GM12801 (cell line): ENCODE measurements around the gene NXNL2.

Source experiments
- TF ChIP-seq, protein P1 (sequence below): IDR thresholded peaks from one replicate; pipeline ENCODE4 v1.5.1; 2011; ENCODE audit warnings: control low read depth; ENCODE audit not compliant: insufficient read length; ENCODE audit errors: extremely low read depth

Gene NXNL2

DNA sequence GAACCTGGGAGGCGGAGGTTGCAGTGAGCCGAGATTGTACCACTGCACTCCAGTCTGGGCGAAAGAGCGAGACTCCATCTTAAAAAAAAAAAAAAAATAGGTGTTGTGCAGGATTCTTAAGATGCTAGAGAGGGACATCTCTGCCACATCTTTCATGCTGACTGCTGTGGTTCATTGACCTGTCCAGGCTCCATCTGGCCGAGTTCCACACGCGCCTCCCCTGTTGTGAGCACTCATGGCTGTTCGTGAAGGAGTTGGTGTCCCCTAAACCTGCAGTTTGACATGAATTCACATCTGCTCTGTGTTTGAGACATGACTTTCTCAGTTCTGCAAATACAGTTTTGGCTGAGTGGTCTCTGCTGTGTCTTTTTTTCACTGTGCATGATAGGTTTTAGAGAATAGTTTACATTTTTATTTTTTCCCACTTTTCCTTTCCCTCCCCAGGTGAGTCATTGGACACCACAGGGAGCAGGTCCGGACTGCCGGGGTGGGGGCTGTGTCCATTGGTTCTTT is 5.3 kb downstream of the NXNL2 start:
- TF ChIP-seq, protein P1, sequence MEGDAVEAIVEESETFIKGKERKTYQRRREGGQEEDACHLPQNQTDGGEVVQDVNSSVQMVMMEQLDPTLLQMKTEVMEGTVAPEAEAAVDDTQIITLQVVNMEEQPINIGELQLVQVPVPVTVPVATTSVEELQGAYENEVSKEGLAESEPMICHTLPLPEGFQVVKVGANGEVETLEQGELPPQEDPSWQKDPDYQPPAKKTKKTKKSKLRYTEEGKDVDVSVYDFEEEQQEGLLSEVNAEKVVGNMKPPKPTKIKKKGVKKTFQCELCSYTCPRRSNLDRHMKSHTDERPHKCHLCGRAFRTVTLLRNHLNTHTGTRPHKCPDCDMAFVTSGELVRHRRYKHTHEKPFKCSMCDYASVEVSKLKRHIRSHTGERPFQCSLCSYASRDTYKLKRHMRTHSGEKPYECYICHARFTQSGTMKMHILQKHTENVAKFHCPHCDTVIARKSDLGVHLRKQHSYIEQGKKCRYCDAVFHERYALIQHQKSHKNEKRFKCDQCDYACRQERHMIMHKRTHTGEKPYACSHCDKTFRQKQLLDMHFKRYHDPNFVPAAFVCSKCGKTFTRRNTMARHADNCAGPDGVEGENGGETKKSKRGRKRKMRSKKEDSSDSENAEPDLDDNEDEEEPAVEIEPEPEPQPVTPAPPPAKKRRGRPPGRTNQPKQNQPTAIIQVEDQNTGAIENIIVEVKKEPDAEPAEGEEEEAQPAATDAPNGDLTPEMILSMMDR, result no peak

DNA sequence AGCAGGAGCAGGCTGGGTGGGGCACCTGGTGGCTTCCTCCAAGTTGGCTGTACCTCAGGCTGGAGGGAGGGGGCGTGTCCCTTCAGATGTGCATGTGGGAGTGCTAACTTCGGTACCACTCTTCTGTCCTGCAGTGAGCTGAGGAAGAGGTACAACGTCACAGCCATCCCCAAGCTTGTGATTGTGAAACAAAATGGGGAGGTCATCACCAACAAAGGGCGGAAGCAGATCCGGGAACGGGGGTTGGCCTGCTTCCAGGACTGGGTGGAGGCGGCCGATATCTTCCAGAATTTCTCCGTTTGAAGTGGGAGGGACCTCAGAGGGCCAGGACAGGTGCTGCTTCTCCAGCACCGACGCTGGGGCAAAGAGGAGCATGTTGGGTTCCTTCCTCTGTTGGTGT is 9.3 kb downstream of the NXNL2 start:
- TF ChIP-seq, protein P1, result no peak

DNA sequence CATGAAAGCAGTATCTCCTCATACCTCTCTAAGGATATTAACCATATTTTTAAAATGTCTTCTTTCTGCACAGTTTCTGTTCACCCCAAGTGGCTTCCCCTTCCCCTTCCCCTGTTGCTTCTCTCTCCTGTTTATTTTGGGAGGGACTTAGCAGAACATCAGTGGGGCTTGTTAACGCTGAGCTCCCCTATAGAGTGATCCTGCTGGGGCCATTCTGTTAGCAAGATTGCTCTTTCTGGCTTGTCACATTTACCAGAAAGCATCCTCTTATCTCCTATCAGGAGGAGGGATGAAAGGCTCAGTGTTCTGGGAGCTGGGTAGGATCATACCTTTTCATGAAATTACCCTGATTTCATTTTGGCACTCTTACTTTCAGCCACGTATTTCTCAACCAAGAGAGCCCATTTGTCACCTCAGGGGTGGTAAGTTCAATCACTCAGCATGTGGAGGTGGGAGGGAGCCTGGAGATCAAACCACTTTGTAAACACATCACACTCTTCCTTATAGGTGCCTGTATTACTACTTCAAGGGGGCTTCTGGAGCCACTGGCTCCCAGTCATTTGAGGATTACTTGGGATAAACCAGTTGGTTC is 16.7 kb downstream of the NXNL2 start:
- TF ChIP-seq, protein P1, result no peak

DNA sequence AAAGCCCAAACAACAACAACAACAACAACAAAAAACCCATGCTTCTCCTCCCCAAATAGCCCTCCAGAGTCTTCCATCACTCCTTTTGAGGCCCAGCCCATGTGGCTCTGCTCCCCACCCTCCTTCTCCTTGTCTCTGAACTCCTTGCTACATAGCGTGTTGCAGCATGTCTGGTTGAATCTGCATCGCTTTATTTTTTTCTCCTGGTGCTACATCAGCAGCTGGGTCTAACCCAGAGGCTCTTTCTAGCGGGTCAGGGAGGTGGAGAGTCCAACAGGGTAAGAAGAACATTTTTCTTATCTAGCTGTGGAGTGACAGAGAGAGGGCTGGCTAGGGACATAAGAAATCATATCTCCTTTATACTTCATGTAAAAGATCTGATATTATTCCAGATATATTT is 18.4 kb downstream of the NXNL2 start:
- TF ChIP-seq, protein P1, result no peak

DNA sequence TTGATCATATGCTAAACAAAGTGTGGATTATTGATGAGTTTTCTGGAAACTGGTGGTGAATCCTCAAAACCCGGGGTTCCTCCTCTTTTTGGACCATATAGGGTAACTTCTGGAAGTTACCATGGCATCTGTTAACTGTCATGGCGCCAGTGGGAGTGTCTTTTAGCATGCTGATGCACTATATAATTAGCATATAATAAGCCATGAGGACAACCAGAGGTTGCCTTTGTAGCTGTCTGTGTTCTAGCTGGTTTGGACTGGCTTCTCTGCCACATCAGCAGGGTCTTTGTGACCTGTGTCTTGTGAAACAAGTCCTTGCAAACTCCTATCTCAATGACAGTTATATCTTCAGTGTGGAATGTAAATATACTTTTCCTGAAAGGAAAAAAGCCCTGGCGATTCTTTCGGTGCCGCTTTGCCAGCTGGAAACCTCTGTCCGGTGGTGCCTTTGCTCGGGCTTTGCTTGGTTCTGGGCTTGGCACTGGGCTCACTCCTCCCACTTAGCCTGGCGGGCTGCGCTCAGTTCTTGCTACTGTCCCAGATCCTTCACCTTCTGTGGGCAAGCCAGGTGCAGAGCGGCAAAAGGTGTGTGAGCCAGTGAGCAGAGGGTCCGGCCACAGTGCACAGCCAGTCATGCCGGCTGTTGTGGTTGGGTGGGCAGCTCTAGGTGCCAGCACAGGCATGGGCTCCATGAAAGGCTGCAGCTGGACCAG is 20.4 kb downstream of the NXNL2 start:
- TF ChIP-seq, protein P1, result no peak

DNA sequence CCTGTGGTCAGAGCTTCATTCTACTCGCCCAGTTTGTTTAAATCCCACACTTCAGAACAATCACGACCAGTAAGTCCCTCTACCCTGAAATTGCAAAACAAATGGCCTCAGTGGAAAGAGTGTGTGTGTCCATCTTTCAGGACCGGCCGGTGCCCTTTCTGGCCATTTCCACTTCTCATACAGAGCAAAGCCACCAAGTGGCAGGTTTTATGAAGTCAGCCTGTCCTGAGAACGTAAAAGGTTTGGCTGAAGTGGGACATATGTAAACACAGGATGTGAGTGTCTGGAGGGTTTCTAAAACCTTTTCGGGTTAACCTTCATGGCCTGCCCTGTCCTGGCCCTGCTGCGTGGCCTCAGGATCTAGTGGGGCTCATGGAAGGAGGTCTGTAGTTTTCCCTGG is 24.7 kb downstream of the NXNL2 start:
- TF ChIP-seq, protein P1, result no peak

DNA sequence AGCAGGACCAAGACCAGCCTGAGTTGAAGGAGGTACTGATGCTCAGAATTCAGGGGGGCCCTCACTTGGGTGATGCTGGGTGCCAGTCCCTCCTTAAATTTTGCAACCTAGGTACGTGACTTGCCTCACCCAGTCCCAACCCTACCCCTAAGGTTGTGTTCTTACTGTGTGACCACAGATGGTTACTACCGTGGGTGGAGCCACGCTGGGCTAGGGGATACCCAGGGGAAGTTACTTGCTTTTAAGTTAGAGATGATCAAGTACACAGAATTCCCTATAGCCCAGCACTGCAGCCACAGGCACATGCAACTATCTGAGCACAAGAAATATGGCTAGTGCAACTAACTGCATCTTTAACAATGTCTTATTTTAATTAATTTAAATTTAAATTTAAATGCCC is 32.9 kb downstream of the NXNL2 start:
- TF ChIP-seq, protein P1, result no peak
